Neural cell (in vitro differentiated cells): Measurements from ENCODE around the gene CTNNBL1. TPM values are rescaled to one million over a fixed set of nuclear protein-coding genes. Genes with fewer than 3 reads are reported as not detected.

ENCODE experiments used
- H2AFZ ChIP-seq: fragments of 200-600, 300-800 bp; sonication (generic), shearing (Covaris generic); 2 replicates; pipeline ENCODE4 v1.6.0; 2014; ENCODE audit warnings: low read depth, mild to moderate bottlenecking, antibody characterized with exemption, low read length, moderate library complexity
- H3F3A ChIP-seq: fragments of 200-600 bp; shearing (Covaris generic); 2 replicates; pipeline ENCODE4 v1.6.1; 2016; ENCODE audit warnings: mild to moderate bottlenecking, moderate library complexity, mixed read lengths, antibody characterized with exemption, low read length; ENCODE audit not compliant: insufficient read depth, poor library complexity, severe bottlenecking
- H3K27ac ChIP-seq: fragments of 200-600, 300-800 bp; sonication (generic), shearing (Covaris generic); 2 replicates; pipeline ENCODE4 v1.5.1; 2014; ENCODE audit warnings: mild to moderate bottlenecking, low read length, moderate library complexity
- H3K27me3 ChIP-seq: fragments of 300-800, 200-600 bp; sonication (generic), shearing (Covaris generic); 2 replicates; pipeline ENCODE4 v1.6.0; 2014; ENCODE audit warnings: mild to moderate bottlenecking, low read depth, low read length, moderate library complexity; ENCODE audit not compliant: insufficient read depth
- H3K36me3 ChIP-seq: fragments of 300-800, 200-600 bp; sonication (generic), shearing (Covaris generic); 2 replicates; pipeline ENCODE4 v1.5.1; 2014; ENCODE audit warnings: mild to moderate bottlenecking, antibody characterized with exemption, low read length, moderate library complexity; ENCODE audit not compliant: insufficient read depth
- H3K4me2 ChIP-seq: fragments of 300-800, 200-600 bp; sonication (generic), shearing (Covaris generic); 2 replicates; pipeline ENCODE4 v1.6.0; 2014; ENCODE audit warnings: mild to moderate bottlenecking, low read length
- H3K4me3 ChIP-seq: fragments of 300-800, 200-600 bp; sonication (generic), shearing (Covaris generic); 2 replicates; pipeline ENCODE4 v1.5.1; 2014; ENCODE audit warnings: mild to moderate bottlenecking, low read length, moderate library complexity
- H3K79me2 ChIP-seq: fragments of 200-600 bp; shearing (Covaris generic); replicated peaks from 2 replicates; pipeline ENCODE4 v1.6.0; 2014; ENCODE audit warnings: mild to moderate bottlenecking, low read length, moderate library complexity; ENCODE audit not compliant: insufficient read depth
- H3K9ac ChIP-seq: fragments of 300-800, 200-600 bp; sonication (generic), shearing (Covaris generic); 2 replicates; pipeline ENCODE4 v1.6.1; 2016; ENCODE audit warnings: mild to moderate bottlenecking, low read length, mixed read lengths
- H3K9me2 ChIP-seq: fragments of 200-600 bp; shearing (Covaris generic); 2 replicates; pipeline ENCODE4 v1.6.1; 2016; ENCODE audit warnings: mild to moderate bottlenecking, low read length, mixed read lengths; ENCODE audit not compliant: insufficient read depth
- H3K9me3 ChIP-seq: fragments of 200-600, 300-800 bp; sonication (generic), shearing (Covaris generic); 2 replicates; pipeline ENCODE4 v1.6.1; 2016; ENCODE audit warnings: mild to moderate bottlenecking, mixed run types, low read length, moderate library complexity, mixed read lengths
- H4K20me1 ChIP-seq: fragments of 200-600 bp; shearing (Covaris generic); 2 replicates; pipeline ENCODE4 v1.6.1; 2016; ENCODE audit warnings: mild to moderate bottlenecking, mixed run types; ENCODE audit not compliant: insufficient read depth
- EP300 ChIP-seq: fragments of 450-650 bp; conservative IDR thresholded peaks from 2 replicates; pipeline ENCODE4 v1.6.1; 2014; ENCODE audit warnings: antibody characterized with exemption, mild to moderate bottlenecking, moderate library complexity; ENCODE audit not compliant: poor library complexity, severe bottlenecking
- EZH2 ChIP-seq: fragments of 200-600, 300-800 bp; shearing (Covaris generic), sonication (generic); IDR thresholded peaks from 2 replicates; pipeline ENCODE4 v1.6.1; 2014; ENCODE audit warnings: antibody characterized with exemption, low read length, borderline replicate concordance, mild to moderate bottlenecking; ENCODE audit not compliant: insufficient read depth, poor library complexity, severe bottlenecking
- MXI1 ChIP-seq: fragments of 450-650 bp; conservative IDR thresholded peaks from 2 replicates; pipeline ENCODE4 v1.6.1; 2014; ENCODE audit warnings: antibody characterized with exemption, mild to moderate bottlenecking; ENCODE audit not compliant: poor library complexity, severe bottlenecking
- POLR2AphosphoS5 ChIP-seq: IDR thresholded peaks from 2 replicates; pipeline ENCODE4 v1.6.1; 2012
- RAD21 ChIP-seq: fragments of 450-650 bp; conservative IDR thresholded peaks from 2 replicates; pipeline ENCODE4 v1.6.1; 2014; ENCODE audit warnings: antibody characterized with exemption, mild to moderate bottlenecking, moderate library complexity
- SMC3 ChIP-seq: fragments of 450-650 bp; conservative IDR thresholded peaks from 2 replicates; pipeline ENCODE4 v1.6.1; 2014; ENCODE audit warnings: antibody characterized with exemption, mild to moderate bottlenecking, moderate library complexity; ENCODE audit not compliant: poor library complexity
- TAF1 ChIP-seq: IDR thresholded peaks from 2 replicates; pipeline ENCODE4 v1.6.1; 2012; ENCODE audit warnings: low read depth
- polyA plus RNA-seq: library from polyadenylated mRNA; depleted of rRNA; stranded (reverse); fragments of >200 nt; gene quantifications from 2 replicates; pipeline ENCODE4 v1.2.3, GENCODE V29; 2014
- TF ChIP-seq, protein P1 (sequence below): fragments of 450-650 bp; IDR thresholded peaks from 2 replicates; pipeline ENCODE4 v1.5.1; 2014; ENCODE audit warnings: antibody characterized with exemption, mild to moderate bottlenecking, moderate library complexity; ENCODE audit not compliant: poor library complexity, severe bottlenecking
- TF ChIP-seq, protein P2 (sequence below): IDR thresholded peaks from 2 replicates; pipeline ENCODE4 v1.6.1; 2012; ENCODE audit warnings: borderline replicate concordance

Gene CTNNBL1
- polyA plus RNA-seq, 1 donor from 2014 or later, result 32.6 TPM

DNA sequence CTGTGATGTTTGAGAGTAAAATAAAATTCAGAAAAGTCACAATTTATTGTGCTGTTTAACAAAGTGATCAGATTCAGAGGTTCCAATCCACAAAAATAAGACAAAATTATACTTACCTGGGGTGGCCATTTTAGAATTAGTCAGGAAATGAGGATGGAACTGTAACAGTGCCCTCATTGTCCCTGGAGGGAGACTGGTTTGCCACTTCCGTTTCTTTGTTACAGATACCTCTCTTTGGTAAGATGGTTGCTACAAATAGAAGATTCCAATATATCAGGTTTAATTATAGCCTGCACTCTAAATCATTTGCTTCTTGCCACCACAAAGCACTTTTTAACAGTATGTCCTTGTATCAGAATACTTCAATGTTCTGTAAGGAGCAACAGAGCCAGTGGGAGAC, 95.6 kb downstream of the CTNNBL1 start:
- H2AFZ ChIP-seq, result no peak overlapping the region
- H3K79me2 ChIP-seq, result no peaks in the 10 kb centered on the region
- no peaks in the 10 kb centered on the region for H3K27me3 ChIP-seq
- no peaks in the 10 kb centered on the region for H3F3A ChIP-seq
- TF ChIP-seq EZH2 (no peak), EP300 (no peak), RAD21 (no peak), MXI1 (no peak), POLR2AphosphoS5 (no peak), TAF1 (no peak), SMC3 (no peak)
- TF ChIP-seq, protein P1, sequence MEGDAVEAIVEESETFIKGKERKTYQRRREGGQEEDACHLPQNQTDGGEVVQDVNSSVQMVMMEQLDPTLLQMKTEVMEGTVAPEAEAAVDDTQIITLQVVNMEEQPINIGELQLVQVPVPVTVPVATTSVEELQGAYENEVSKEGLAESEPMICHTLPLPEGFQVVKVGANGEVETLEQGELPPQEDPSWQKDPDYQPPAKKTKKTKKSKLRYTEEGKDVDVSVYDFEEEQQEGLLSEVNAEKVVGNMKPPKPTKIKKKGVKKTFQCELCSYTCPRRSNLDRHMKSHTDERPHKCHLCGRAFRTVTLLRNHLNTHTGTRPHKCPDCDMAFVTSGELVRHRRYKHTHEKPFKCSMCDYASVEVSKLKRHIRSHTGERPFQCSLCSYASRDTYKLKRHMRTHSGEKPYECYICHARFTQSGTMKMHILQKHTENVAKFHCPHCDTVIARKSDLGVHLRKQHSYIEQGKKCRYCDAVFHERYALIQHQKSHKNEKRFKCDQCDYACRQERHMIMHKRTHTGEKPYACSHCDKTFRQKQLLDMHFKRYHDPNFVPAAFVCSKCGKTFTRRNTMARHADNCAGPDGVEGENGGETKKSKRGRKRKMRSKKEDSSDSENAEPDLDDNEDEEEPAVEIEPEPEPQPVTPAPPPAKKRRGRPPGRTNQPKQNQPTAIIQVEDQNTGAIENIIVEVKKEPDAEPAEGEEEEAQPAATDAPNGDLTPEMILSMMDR, result no peak
- TF ChIP-seq, protein P2, sequence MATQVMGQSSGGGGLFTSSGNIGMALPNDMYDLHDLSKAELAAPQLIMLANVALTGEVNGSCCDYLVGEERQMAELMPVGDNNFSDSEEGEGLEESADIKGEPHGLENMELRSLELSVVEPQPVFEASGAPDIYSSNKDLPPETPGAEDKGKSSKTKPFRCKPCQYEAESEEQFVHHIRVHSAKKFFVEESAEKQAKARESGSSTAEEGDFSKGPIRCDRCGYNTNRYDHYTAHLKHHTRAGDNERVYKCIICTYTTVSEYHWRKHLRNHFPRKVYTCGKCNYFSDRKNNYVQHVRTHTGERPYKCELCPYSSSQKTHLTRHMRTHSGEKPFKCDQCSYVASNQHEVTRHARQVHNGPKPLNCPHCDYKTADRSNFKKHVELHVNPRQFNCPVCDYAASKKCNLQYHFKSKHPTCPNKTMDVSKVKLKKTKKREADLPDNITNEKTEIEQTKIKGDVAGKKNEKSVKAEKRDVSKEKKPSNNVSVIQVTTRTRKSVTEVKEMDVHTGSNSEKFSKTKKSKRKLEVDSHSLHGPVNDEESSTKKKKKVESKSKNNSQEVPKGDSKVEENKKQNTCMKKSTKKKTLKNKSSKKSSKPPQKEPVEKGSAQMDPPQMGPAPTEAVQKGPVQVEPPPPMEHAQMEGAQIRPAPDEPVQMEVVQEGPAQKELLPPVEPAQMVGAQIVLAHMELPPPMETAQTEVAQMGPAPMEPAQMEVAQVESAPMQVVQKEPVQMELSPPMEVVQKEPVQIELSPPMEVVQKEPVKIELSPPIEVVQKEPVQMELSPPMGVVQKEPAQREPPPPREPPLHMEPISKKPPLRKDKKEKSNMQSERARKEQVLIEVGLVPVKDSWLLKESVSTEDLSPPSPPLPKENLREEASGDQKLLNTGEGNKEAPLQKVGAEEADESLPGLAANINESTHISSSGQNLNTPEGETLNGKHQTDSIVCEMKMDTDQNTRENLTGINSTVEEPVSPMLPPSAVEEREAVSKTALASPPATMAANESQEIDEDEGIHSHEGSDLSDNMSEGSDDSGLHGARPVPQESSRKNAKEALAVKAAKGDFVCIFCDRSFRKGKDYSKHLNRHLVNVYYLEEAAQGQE, result no peak
- no peak overlapping the region for H3K4me3 ChIP-seq
- H3K9me2 ChIP-seq, result no peaks in the 10 kb centered on the region
- no peaks in the 10 kb centered on the region for H3K9me3 ChIP-seq
- peaks cover 3% of the 10 kb centered on the region for H3K36me3 ChIP-seq
- H3K27ac ChIP-seq, result peak overlapping the region; percentile 29
- no peaks in the 10 kb centered on the region for H4K20me1 ChIP-seq
- H3K9ac ChIP-seq, result no peak overlapping the region
- no peak overlapping the region for H3K4me2 ChIP-seq

DNA sequence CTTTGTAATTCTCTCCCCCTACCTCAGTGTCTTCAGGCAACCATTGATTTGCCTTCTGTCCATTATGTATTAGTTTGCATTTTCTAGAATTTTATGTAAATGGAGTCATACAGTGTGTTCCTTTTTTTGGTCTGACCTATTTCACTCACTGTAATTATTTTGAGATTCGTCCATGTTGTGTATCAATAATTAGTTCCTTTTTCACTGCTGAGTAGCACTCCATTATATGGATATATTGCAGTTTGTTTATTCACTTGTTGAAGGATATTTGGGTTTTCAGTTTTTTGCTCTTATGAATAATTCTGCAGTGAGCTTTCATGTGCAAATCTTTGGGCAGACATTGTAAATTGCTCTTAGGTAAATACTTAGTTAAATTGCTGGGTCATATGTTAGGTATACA, 97.1 kb downstream of the CTNNBL1 start:
- peaks cover 3% of the 10 kb centered on the region for H3K36me3 ChIP-seq
- H3K9me2 ChIP-seq, result no peaks in the 10 kb centered on the region
- no peak overlapping the region for H2AFZ ChIP-seq
- H3K27ac ChIP-seq, result no peak overlapping the region
- H3F3A ChIP-seq, result no peaks in the 10 kb centered on the region
- H3K9ac ChIP-seq, result no peak overlapping the region
- H3K4me2 ChIP-seq, result no peak overlapping the region
- H3K4me3 ChIP-seq, result no peak overlapping the region
- H3K79me2 ChIP-seq, result no peaks in the 10 kb centered on the region
- TF ChIP-seq MXI1 (no peak), POLR2AphosphoS5 (no peak), EP300 (no peak), EZH2 (no peak)
- TF ChIP-seq, protein P1, result no peak
- H4K20me1 ChIP-seq, result no peaks in the 10 kb centered on the region
- H3K9me3 ChIP-seq, result no peaks in the 10 kb centered on the region
- no peaks in the 10 kb centered on the region for H3K27me3 ChIP-seq
